Bronchial epithelial cell (primary cell): ENCODE measurements around the gene OTULINL. TPM values are rescaled to one million over a fixed set of nuclear protein-coding genes. Genes with fewer than 3 reads are reported as not detected.

Experiments used
- DNase-seq: peaks from one replicate; pipeline ENCODE4 v3.0.0-alpha.2; 2010; ENCODE audit warnings: low read depth
- FAIRE-seq: peaks from 2 replicates; lab custom pipeline; 2011; peaks lifted over from hg19 to GRCh38; lab: Jason Lieb, UNC
- H3K27me3 ChIP-seq: 2 replicates; pipeline ENCODE4 v1.5.1; 2011; ENCODE audit warnings: low read length; ENCODE audit not compliant: control insufficient read depth, insufficient read depth
- H3K36me3 ChIP-seq: 2 replicates; pipeline ENCODE4 v1.5.1; 2011; ENCODE audit warnings: low read length; ENCODE audit not compliant: control insufficient read depth, insufficient read depth
- H3K4me3 ChIP-seq: 2 replicates; pipeline ENCODE4 v1.5.1; 2011; ENCODE audit warnings: mild to moderate bottlenecking, low read depth, low read length, control low read depth
- total RNA-seq: library from RNA; depleted of rRNA; stranded (reverse); fragments of >200 nt; gene quantifications from 2 replicates; pipeline ENCODE4 v1.2.1, GENCODE V29; 2014
- TF ChIP-seq, protein P1 (sequence below): IDR thresholded peaks from 2 replicates; pipeline ENCODE4 v1.5.1; 2011; ENCODE audit warnings: mild to moderate bottlenecking, moderate library complexity, low read length, control low read depth, inconsistent platforms; ENCODE audit not compliant: insufficient read depth, severe bottlenecking

OTULINL gene
- total RNA-seq, 1 donor from 2014 or later = 0.79 TPM

DNA sequence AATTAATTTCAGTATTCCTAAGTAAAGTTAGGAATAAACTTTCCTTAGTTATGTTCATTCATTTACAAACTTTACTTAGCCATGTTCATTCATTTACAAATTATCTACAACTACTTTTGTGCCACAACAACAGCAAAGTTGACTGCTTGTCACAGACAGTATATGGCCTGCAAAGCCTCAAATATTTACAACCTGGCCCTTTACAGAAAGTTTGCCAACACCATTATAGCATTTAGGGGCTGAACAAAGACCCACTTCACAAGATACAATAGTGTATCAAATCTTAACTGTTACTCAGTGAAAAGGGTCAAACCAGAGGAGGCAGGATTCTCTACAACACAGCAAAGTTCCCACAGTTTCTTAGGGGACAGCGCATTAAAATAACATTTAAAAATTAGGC, 9.7 kb upstream of the OTULINL start:
- no peak overlapping the region for H3K4me3 ChIP-seq
- TF ChIP-seq, protein P1, sequence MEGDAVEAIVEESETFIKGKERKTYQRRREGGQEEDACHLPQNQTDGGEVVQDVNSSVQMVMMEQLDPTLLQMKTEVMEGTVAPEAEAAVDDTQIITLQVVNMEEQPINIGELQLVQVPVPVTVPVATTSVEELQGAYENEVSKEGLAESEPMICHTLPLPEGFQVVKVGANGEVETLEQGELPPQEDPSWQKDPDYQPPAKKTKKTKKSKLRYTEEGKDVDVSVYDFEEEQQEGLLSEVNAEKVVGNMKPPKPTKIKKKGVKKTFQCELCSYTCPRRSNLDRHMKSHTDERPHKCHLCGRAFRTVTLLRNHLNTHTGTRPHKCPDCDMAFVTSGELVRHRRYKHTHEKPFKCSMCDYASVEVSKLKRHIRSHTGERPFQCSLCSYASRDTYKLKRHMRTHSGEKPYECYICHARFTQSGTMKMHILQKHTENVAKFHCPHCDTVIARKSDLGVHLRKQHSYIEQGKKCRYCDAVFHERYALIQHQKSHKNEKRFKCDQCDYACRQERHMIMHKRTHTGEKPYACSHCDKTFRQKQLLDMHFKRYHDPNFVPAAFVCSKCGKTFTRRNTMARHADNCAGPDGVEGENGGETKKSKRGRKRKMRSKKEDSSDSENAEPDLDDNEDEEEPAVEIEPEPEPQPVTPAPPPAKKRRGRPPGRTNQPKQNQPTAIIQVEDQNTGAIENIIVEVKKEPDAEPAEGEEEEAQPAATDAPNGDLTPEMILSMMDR = no peak
- DNase-seq (no peak), FAIRE-seq (no peak)
- H3K27me3 ChIP-seq = no peaks in the 10 kb centered on the region
- no peaks in the 10 kb centered on the region for H3K36me3 ChIP-seq

DNA sequence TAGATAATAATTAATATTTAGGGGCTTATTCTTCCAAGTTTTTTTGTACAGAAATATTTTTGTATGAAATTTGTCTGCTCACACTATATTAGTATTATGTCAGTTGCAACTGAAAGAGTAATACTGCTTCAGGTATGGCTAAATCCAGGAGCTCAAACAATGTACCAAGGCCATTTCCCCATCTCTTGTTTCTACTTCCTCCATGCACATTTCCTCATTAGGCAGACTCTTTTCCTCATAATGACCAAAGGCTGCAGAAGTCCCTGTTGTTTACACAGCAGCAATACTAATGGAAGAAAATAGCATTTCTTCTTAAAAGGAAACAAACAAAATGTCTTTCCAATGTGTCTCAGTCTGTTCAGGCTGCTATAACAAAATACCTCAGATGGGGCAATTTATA, 9.2 kb upstream of the OTULINL start:
- DNase-seq (no peak), FAIRE-seq (no peak)
- H3K27me3 ChIP-seq = no peaks in the 10 kb centered on the region
- no peaks in the 10 kb centered on the region for H3K36me3 ChIP-seq
- no peak overlapping the region for H3K4me3 ChIP-seq
- TF ChIP-seq, protein P1 = no peak

DNA sequence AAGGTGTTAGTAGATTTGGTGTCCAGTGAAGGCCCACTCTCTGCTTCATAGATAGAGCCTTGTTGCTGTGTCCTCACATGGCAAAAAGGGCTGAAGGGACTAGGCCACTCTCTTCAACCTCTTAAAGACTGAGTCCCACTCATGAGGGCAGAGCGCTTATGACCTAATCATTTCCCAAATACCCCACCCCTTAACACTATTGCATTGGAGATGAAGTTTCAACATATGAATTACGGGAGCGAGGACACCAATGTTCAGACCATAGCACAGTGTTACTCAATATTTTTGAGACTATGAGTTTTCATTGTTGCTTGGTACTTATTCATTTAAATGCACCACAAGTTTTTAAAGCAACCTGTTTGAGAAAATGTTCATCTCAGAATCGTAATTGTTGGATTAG, 8.8 kb upstream of the OTULINL start:
- FAIRE-seq (no peak), DNase-seq (no peak)
- Histone ChIP-seq H3K36me3 (no peaks in the 10 kb centered on the region), H3K27me3 (no peaks in the 10 kb centered on the region), H3K4me3 (no peak overlapping the region)
- TF ChIP-seq, protein P1 = no peak

DNA sequence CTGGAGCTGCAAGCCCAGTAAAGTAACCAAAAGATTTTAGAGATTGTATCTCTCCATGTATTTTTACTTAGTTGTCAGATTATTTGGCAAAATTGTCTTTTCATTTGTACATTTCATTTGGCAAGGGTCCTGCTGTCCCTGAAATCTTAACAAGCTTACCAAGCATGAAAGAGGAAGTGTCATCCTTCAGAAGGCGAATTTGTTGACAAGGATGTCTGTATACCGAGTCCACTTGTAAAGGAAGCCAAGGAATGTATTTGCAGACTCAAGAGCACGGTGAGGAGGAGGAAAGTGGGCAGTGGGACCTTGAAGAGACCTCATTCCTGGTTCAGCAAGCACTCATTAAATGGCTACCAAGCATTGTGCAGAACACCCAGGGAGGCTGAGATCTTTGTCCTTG, 7.5 kb upstream of the OTULINL start:
- no peak for FAIRE-seq
- H3K36me3 ChIP-seq = no peaks in the 10 kb centered on the region
- DNase-seq = no peak
- no peaks in the 10 kb centered on the region for H3K27me3 ChIP-seq
- TF ChIP-seq, protein P1 = no peak
- H3K4me3 ChIP-seq = no peak overlapping the region

DNA sequence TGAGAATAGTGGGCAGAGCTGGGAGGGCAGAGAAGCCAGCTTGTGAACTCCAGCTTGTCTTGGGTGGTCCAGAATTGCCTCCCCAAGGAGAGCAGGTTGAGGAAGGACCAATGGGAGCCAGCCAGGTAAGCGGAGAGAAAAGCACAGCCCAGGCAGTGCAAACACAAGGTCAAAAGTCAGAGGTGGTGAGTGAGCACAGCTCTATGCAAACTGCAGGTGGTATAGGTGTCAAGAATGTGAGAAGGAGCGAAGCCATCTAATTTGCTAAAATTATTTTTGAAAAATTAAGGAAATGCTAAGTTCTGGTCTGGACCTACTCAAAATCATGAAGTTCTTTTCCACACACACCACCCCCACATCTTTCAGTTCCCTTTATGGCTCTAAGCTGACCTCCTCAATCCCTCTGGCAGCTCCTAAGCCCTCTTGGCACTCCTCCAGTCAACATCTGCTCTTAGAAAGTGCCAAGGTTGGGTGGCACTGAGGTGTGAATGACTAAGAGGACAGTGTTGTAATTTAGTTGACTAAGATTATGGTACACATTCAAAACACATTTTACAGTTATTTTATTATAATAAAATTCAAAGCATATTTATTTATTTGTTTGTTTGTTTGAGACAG, 6.6 kb upstream of the OTULINL start:
- DNase-seq (peak; percentile 63), FAIRE-seq (no peak)
- Histone ChIP-seq H3K27me3 (no peaks in the 10 kb centered on the region), H3K4me3 (no peak overlapping the region), H3K36me3 (no peaks in the 10 kb centered on the region)
- TF ChIP-seq, protein P1 = no peak

DNA sequence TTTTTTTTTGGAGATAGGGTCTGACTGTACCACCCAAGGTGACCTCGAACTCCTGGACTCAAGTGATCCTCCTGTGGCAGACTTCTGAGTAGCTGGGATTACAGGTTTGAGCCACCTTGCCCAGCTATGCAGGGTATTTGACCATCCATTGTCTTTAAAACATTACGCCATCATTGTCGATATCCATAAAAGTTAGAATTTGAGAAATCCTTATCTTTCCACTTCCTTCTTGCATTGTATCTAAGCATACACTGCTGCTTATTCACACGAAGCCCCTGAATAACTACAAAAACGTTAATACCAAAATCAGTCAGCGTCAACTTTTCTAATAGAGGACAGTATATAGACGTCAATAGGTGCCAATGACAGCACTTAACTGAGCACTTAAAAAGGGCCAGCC, 5.4 kb upstream of the OTULINL start:
- no peak for FAIRE-seq

More for the DNA sequence above, 5.4 kb upstream of the OTULINL start:
- no peak overlapping the region for H3K4me3 ChIP-seq
- TF ChIP-seq, protein P1 = no peak
- no peak for DNase-seq
- H3K27me3 ChIP-seq = no peaks in the 10 kb centered on the region
- no peaks in the 10 kb centered on the region for H3K36me3 ChIP-seq
